Subcutaneous abdominal adipose tissue (tissue), 5 donors: Measurements from ENCODE around the gene TWIST2.

Experiments used
- H3K27ac ChIP-seq: one replicate; pipeline ENCODE4 v1.7.0; 2013; ENCODE audit warnings: low read depth, mild to moderate bottlenecking, inconsistent platforms, low read length, moderate library complexity
- H3K27me3 ChIP-seq, 5 donors: one replicate each; pipeline ENCODE4 v1.7.0; 2013; ENCODE audit warnings: low read length in 5 of 5, inconsistent platforms in 1 of 5; ENCODE audit not compliant: control insufficient read depth in 5 of 5, insufficient read depth in 4 of 5
- H3K36me3 ChIP-seq, 5 donors: one replicate each; pipeline ENCODE4 v1.7.0; 2013; ENCODE audit warnings: low read length in 5 of 5; ENCODE audit not compliant: control insufficient read depth in 5 of 5, insufficient read depth in 5 of 5
- H3K4me1 ChIP-seq, 5 donors: one replicate each; pipeline ENCODE4 v1.7.0; 2013; ENCODE audit warnings: low read length in 5 of 5, mild to moderate bottlenecking in 3 of 5, moderate library complexity in 1 of 5; ENCODE audit not compliant: control insufficient read depth in 5 of 5, insufficient read depth in 5 of 5
- H3K4me3 ChIP-seq, 5 donors: one replicate each; pipeline ENCODE4 v1.7.0; 2013; ENCODE audit warnings: low read length in 5 of 5, low read depth in 1 of 5
- H3K9ac ChIP-seq, 5 donors: one replicate each; pipeline ENCODE4 v1.7.0; 2013; ENCODE audit warnings: low read length in 5 of 5, mild to moderate bottlenecking in 4 of 5, moderate library complexity in 3 of 5
- H3K9me3 ChIP-seq, 5 donors: one replicate each; pipeline ENCODE4 v1.7.0; 2013; ENCODE audit warnings: low read length in 5 of 5; ENCODE audit not compliant: control insufficient read depth in 5 of 5
- donor health status: healthy.
- donor health status: healthy.
- donor health status: healthy.
- donor health status: healthy.
- donor health status: healthy.

TWIST2 gene

GRCh38 chr2:238831177-238831576, 16.7 kb upstream of the TWIST2 start:
- no peaks in the 10 kb centered on the region for H3K36me3 ChIP-seq
- H3K9me3 ChIP-seq, result no peaks in the 10 kb centered on the region
- H3K4me1 ChIP-seq, result no peaks in the 10 kb centered on the region
- no peak overlapping the region for H3K4me3 ChIP-seq
- H3K9ac ChIP-seq, result no peak overlapping the region
- H3K27me3 ChIP-seq, result peaks cover 0 to 7% (median 0%) of the 10 kb centered on the region in 5 donors
- no peak overlapping the region for H3K27ac ChIP-seq

- Histone ChIP-seq H3K9ac (no peak overlapping the region), H3K27ac (no peak overlapping the region), H3K9me3 (peaks cover 2 to 10% (median 9%) of the 10 kb centered on the region in 5 donors), H3K4me3 (no peak overlapping the region), H3K27me3 (peaks cover 0 to 7% (median 0%) of the 10 kb centered on the region in 5 donors), H3K4me1 (no peaks in the 10 kb centered on the region), H3K36me3 (no peaks in the 10 kb centered on the region)
These were observed 12.9 kb upstream of the TWIST2 start for GRCh38 chr2:238834982-238835381.

- Histone ChIP-seq H3K27me3 (peaks cover 0 to 7% (median 0%) of the 10 kb centered on the region in 5 donors), H3K27ac (no peak overlapping the region), H3K9me3 (peaks cover 2 to 10% (median 9%) of the 10 kb centered on the region in 5 donors), H3K4me1 (no peaks in the 10 kb centered on the region), H3K4me3 (no peak overlapping the region), H3K36me3 (no peaks in the 10 kb centered on the region), H3K9ac (no peak overlapping the region)
These were observed 12.1 kb upstream of the TWIST2 start for GRCh38 chr2:238835726-238836301.

- no peaks in the 10 kb centered on the region for H3K36me3 ChIP-seq
- H3K9ac ChIP-seq, result no peak overlapping the region
- H3K4me1 ChIP-seq, result peaks cover 0 to 4% (median 0%) of the 10 kb centered on the region in 5 donors
- H3K4me3 ChIP-seq, result no peak overlapping the region
- peaks cover 2 to 10% (median 9%) of the 10 kb centered on the region in 5 donors for H3K9me3 ChIP-seq
- no peak overlapping the region for H3K27ac ChIP-seq
- peaks cover 0 to 3% (median 0%) of the 10 kb centered on the region in 5 donors for H3K27me3 ChIP-seq
These were observed 9.0 kb upstream of the TWIST2 start for GRCh38 chr2:238838786-238839327.

- Histone ChIP-seq H3K36me3 (no peaks in the 10 kb centered on the region), H3K9me3 (peaks cover 2 to 10% (median 9%) of the 10 kb centered on the region in 5 donors), H3K9ac (no peak overlapping the region), H3K4me1 (peaks cover 0 to 4% (median 0%) of the 10 kb centered on the region in 5 donors), H3K4me3 (no peak overlapping the region), H3K27me3 (peaks cover 0 to 3% (median 0%) of the 10 kb centered on the region in 5 donors), H3K27ac (no peak overlapping the region)
These were observed 8.5 kb upstream of the TWIST2 start for GRCh38 chr2:238839428-238839827.

- Histone ChIP-seq H3K27me3 (peaks cover 0 to 9% (median 0%) of the 10 kb centered on the region in 5 donors), H3K9me3 (peaks cover 2 to 10% (median 9%) of the 10 kb centered on the region in 5 donors), H3K36me3 (no peaks in the 10 kb centered on the region), H3K4me1 (peaks cover 1 to 14% (median 12%) of the 10 kb centered on the region in 5 donors), H3K27ac (no peak overlapping the region), H3K4me3 (no peak overlapping the region), H3K9ac (no peak overlapping the region)
These were observed 6.2 kb upstream of the TWIST2 start for GRCh38 chr2:238841542-238842164.

- Histone ChIP-seq H3K4me3 (no peak overlapping the region), H3K4me1 (peaks cover 1 to 29% (median 23%) of the 10 kb centered on the region in 5 donors), H3K27me3 (peaks cover 0 to 10% (median 0%) of the 10 kb centered on the region in 5 donors), H3K9ac (no peak overlapping the region), H3K27ac (no peak overlapping the region), H3K9me3 (peaks cover 2 to 10% (median 8%) of the 10 kb centered on the region in 5 donors), H3K36me3 (no peaks in the 10 kb centered on the region)
These were observed 4.4 kb upstream of the TWIST2 start for GRCh38 chr2:238843476-238843875.

- Histone ChIP-seq H3K36me3 (no peaks in the 10 kb centered on the region), H3K4me3 (peak overlapping the region; percentile 37 to 99 (median 95)), H3K9me3 (no peaks in the 10 kb centered on the region), H3K27me3 (peaks cover 0 to 19% (median 0%) of the 10 kb centered on the region in 5 donors), H3K9ac (peak overlapping the region in 4 of 5 donors; percentile 20 to 76 (median 62)), H3K4me1 (peaks cover 1 to 40% (median 23%) of the 10 kb centered on the region in 5 donors), H3K27ac (peak overlapping the region; percentile 94)
These were observed 2.1 kb upstream of the TWIST2 start for GRCh38 chr2:238845583-238846377.

GRCh38 chr2:238846378-238846627, 1.6 kb upstream of the TWIST2 start:
- Histone ChIP-seq H3K9me3 (no peaks in the 10 kb centered on the region), H3K4me3 (peak overlapping the region in 4 of 5 donors; percentile 88 to 99 (median 96)), H3K27ac (peak overlapping the region; percentile 94), H3K4me1 (peaks cover 1 to 45% (median 28%) of the 10 kb centered on the region in 5 donors), H3K9ac (peak overlapping the region in 4 of 5 donors; percentile 14 to 76 (median 62)), H3K36me3 (no peaks in the 10 kb centered on the region), H3K27me3 (peaks cover 0 to 19% (median 0%) of the 10 kb centered on the region in 5 donors)
